Ascending aorta (tissue), 2 donors: ENCODE results near the gene KPNA2. TPM values are rescaled to one million over a fixed set of nuclear protein-coding genes. Genes with fewer than 3 reads are reported as not detected.

Experiments
- DNase-seq, 2 donors: peaks; one replicate each; pipeline ENCODE4 v3.0.0-alpha.2; 2019; ENCODE audit warnings: low spot score in 2 of 2
- H3K27ac ChIP-seq, 2 donors: fragments of 200-600 bp; sonication (generic); one replicate each; pipeline ENCODE4 v1.5.1; 2016 to 2017; ENCODE audit warnings: mild to moderate bottlenecking in 1 of 2
- H3K27me3 ChIP-seq: fragments of 200-600 bp; sonication (generic); one replicate; pipeline ENCODE4 v1.5.1; 2017
- H3K36me3 ChIP-seq, 2 donors: fragments of 200-600 bp; sonication (generic); one replicate each; pipeline ENCODE4 v1.5.1; 2016
- H3K4me1 ChIP-seq, 2 donors: fragments of 200-600 bp; sonication (generic); one replicate each; pipeline ENCODE4 v1.5.1; 2016 to 2017; ENCODE audit warnings: mild to moderate bottlenecking in 1 of 2
- H3K4me3 ChIP-seq, 2 donors: fragments of 200-600 bp; sonication (generic); one replicate each; pipeline ENCODE4 v1.5.1; 2016 to 2017; ENCODE audit warnings: mild to moderate bottlenecking in 1 of 2
- H3K9me3 ChIP-seq, 2 donors: fragments of 200-600 bp; sonication (generic); one replicate each; pipeline ENCODE4 v1.5.1; 2016
- CTCF ChIP-seq, 3 experiments: fragments of 200-600 bp in 2 of 3; fragments of 450-650 bp in 1 of 3; sonication (generic) in 2 of 3; IDR thresholded peaks; one replicate each; pipeline ENCODE4 v1.5.1; 2016 to 2019; ENCODE audit warnings: antibody characterized with exemption in 3 of 3, mild to moderate bottlenecking in 1 of 3, moderate library complexity in 1 of 3
- intact Hi-C: fragments of 100-400 bp; cut with DNase I; formaldehyde crosslinking; loops from one replicate; pipeline ENCODE4 v1.15.1; 2023
- total RNA-seq: library from RNA; depleted of rRNA; stranded (reverse); fragments of >200 nt; gene quantifications from one replicate; pipeline ENCODE4 v1.1.0, GENCODE V29; 2016

Gene KPNA2
- total RNA-seq, 1 donor from 2014 or later = 11.6 TPM

DNA sequence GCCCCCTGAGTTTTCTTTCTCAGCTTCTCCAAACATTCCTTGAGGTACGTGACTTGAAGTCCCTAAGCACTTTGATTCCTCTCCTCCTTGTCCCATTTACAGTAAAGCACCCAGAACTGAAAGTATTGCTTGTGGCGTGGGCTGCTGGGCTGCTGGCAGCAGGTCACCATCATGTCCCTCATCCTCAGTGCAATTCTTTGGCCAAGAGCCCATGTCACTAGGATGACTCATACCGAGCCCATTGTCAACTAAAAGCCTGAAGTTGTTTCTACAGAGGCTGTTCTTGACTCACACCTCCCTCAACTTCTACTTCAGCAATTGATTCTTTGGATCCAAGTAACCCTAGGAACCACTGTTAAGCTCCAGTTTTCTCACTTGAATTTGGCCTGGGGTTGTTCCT, 54.3 kb downstream of the KPNA2 start:
- Histone ChIP-seq H3K4me1 (no peaks in the 10 kb centered on the region), H3K27ac (no peak overlapping the region), H3K27me3 (no peaks in the 10 kb centered on the region), H3K36me3 (no peaks in the 10 kb centered on the region), H3K4me3 (no peak overlapping the region), H3K9me3 (no peaks in the 10 kb centered on the region)
- DNase-seq = no peak
- no peak for TF ChIP-seq CTCF (IDR thresholded peaks at IDR 0.05)
- intact Hi-C loops = no loop called here

- no peak for DNase-seq
- Histone ChIP-seq H3K36me3 (no peaks in the 10 kb centered on the region), H3K27ac (no peak overlapping the region), H3K9me3 (no peaks in the 10 kb centered on the region), H3K27me3 (no peaks in the 10 kb centered on the region), H3K4me1 (no peaks in the 10 kb centered on the region), H3K4me3 (no peak overlapping the region)
- no peak for TF ChIP-seq CTCF (IDR thresholded peaks at IDR 0.05)
- intact Hi-C loops = no loop called here
Observed at GRCh38 chr17:68094481-68095078, 59.0 kb downstream of the KPNA2 start.

- TF ChIP-seq CTCF (IDR thresholded peaks at IDR 0.05) = no peak
- intact Hi-C loops = no loop called here
- Histone ChIP-seq H3K4me3 (no peak overlapping the region), H3K4me1 (no peaks in the 10 kb centered on the region), H3K36me3 (no peaks in the 10 kb centered on the region), H3K9me3 (no peaks in the 10 kb centered on the region), H3K27ac (no peak overlapping the region), H3K27me3 (no peaks in the 10 kb centered on the region)
- no peak for DNase-seq
Observed at GRCh38 chr17:68095205-68095811, 59.8 kb downstream of the KPNA2 start.

GRCh38 chr17:68096111-68096510, 60.6 kb downstream of the KPNA2 start:
- Histone ChIP-seq H3K9me3 (no peaks in the 10 kb centered on the region), H3K36me3 (no peaks in the 10 kb centered on the region), H3K27ac (no peak overlapping the region), H3K4me3 (no peak overlapping the region), H3K4me1 (peaks cover 0 to 5% of the 10 kb centered on the region in 2 donors), H3K27me3 (no peaks in the 10 kb centered on the region)
- no peak for DNase-seq
- intact Hi-C loops = no loop called here
- no peak for TF ChIP-seq CTCF (IDR thresholded peaks at IDR 0.05)

Other genes with a start within 250 kb of the KPNA2 start
- 67.4 TPM for gene BPTF, start 210.2 kb upstream of the KPNA2 start, total RNA-seq
- gene C17orf58, start 39.3 kb upstream of the KPNA2 start, total RNA-seq = 3.2 TPM
- gene AMZ2, start 212.3 kb downstream of the KPNA2 start, total RNA-seq = 41.6 TPM